Choroid plexus epithelial cell (primary cell): ENCODE measurements around the gene NUDT21.
A peak's percentile ranks its signal among the peaks of the same experiment; 100 is the strongest.
"Not testable (repeated sequence)": the region's sequence is repeated elsewhere in the genome, so short reads cannot be mapped to it uniquely, and the experiment has no call there.

Experiments
- DNase-seq: peaks from one replicate; pipeline ENCODE4 v3.0.0-alpha.2; 2010; ENCODE audit warnings: low read depth
- H3K4me3 ChIP-seq: 2 replicates; pipeline ENCODE4 v1.5.1; 2011; ENCODE audit warnings: low read depth, mild to moderate bottlenecking, control low read depth, low read length, moderate library complexity
- TF ChIP-seq, protein P1 (sequence below): conservative IDR thresholded peaks from 2 replicates; pipeline ENCODE4 v1.5.1; 2011; ENCODE audit warnings: low read depth, mild to moderate bottlenecking, control low read depth, inconsistent platforms, low read length, moderate library complexity

NUDT21 gene

DNA sequence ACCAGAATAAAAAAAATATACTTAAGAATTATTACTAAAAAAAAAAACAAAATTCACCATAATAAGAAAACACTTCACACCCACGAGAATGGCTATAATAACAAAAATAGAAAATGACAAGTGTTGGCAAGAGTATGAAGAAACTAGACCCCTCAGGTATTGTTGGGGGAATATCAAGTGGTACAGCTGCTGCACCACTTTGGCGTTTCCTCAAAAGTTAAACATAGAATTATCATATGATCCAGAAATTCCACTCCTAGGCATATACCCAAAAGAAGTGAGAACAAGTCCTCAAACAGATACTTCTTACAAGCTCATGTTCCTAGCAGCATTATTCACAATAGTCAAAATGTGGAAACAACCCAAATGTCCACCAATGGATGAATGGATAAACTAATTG lies 52.1 kb downstream of the NUDT21 start:
- no peak overlapping the region for H3K4me3 ChIP-seq
- DNase-seq: no peak
- TF ChIP-seq, protein P1, sequence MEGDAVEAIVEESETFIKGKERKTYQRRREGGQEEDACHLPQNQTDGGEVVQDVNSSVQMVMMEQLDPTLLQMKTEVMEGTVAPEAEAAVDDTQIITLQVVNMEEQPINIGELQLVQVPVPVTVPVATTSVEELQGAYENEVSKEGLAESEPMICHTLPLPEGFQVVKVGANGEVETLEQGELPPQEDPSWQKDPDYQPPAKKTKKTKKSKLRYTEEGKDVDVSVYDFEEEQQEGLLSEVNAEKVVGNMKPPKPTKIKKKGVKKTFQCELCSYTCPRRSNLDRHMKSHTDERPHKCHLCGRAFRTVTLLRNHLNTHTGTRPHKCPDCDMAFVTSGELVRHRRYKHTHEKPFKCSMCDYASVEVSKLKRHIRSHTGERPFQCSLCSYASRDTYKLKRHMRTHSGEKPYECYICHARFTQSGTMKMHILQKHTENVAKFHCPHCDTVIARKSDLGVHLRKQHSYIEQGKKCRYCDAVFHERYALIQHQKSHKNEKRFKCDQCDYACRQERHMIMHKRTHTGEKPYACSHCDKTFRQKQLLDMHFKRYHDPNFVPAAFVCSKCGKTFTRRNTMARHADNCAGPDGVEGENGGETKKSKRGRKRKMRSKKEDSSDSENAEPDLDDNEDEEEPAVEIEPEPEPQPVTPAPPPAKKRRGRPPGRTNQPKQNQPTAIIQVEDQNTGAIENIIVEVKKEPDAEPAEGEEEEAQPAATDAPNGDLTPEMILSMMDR: no peak

GRCh38 chr16:56396724-56397123 lies 54.4 kb downstream of the NUDT21 start:
- H3K4me3 ChIP-seq: not testable (repeated sequence)

DNA sequence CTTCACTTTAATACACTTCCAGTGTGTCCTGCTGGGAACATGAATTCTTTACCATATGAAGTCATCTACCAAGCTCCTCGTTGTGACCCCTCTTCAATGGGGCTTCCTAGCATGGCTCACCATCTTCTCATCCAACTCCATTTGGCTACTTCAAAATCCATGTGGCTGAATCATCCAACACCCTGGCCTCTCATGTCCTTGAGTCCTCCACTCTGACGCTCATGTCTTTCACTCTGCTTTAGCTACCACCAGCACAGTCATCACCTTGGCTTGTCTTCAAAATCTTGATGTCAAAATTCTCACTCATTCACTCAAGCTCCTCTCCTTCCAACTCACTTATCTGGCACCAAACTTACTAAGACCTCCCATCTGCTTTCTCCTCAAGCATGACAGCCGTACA lies 61.6 kb downstream of the NUDT21 start:
- DNase-seq: peak; percentile 97
- no peak overlapping the region for H3K4me3 ChIP-seq
- TF ChIP-seq, protein P1: no peak

More at GRCh38 chr16:56396724-56397123, 54.4 kb downstream of the NUDT21 start:
- not testable (repeated sequence) for DNase-seq

DNA sequence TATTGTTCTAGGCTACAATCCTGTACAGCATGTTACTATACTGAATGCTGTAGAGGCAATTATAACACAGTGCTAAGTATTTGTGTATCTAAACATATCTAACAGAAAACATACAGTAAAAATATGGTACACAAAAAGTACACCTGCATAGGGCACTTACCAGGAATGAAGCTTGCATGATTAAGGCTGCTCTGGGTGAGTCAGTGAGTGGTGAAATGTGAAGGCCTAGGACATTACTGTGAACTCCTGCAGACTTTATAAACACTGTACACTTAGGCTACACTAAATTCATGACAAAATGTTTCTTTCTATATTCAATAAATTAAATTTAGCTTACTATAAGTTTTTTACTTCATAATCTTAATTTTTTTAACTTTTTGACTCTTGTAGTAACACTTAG lies 62.9 kb downstream of the NUDT21 start:
- DNase-seq: peak; percentile 64
- no peak overlapping the region for H3K4me3 ChIP-seq
- TF ChIP-seq, protein P1: no peak

DNA sequence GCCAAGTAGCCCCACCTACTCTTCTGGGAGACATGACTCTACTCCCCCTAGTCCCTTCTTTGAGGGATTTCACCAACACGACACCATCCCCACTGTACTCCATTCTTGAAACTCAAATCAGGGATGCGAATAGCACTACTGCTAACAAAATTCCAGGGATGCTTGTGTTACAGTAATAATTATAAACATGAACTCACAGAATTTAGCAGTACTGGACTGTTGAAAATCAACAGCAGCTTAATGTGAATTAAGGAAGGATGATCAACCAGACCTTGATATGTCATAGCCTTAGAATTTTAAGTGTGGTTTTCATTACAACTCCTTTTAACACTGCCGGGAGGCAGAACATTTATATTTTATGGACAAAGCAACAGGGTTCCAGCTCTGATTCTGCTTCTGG lies 63.7 kb downstream of the NUDT21 start:
- TF ChIP-seq, protein P1: no peak
- no peak for DNase-seq
- no peak overlapping the region for H3K4me3 ChIP-seq

DNA sequence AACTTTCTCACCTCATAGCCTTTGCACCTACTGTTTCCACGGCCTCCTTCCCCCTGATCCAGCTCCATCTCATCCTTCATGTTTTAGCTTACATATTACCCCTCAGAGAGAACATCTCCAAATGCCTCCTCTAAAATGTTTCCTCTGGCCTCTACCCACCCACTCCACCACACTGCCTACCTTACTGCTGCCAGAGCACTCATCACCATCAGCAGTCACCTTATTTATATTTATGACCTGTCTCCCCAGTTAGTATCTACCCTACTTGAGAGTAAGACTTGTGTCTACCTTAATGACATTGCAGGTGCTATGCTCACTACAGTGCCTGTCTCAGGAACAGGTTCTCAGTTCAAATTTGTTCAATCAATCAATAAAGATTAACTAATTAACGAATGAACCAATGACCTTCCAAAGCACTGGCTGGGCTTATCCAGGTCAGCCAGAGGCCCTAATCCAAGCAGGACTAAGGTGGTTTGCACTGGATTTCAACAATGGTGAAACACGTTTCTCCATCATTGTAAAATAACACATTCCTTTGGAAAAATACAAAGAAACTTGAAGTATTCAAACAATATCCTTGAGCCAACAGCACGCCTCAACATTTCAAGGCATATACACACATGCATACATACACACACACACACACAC lies 66.9 kb downstream of the NUDT21 start:
- DNase-seq: no peak
- H3K4me3 ChIP-seq: no peak overlapping the region
- TF ChIP-seq, protein P1: no peak

DNA sequence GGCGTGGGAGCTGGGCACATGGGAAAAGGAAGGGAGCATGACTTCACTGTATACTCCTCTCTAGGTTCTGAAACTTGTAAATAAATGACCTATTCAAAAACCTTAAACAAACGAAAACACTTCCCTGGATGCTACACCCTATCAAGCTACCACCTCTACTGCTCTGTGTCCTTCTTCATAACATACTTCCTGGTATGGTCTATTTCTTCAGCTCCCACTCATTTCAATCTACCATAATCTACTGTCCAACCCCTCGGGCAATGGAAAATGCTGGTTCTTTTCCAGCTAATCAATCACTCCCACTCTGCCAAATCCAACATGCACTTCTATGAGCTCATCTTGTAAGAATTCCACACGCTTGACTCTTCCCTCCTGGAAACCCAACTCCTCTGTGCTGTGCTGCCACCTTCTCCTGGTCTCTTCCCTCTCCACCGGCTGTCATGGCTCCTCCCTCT lies 68.2 kb downstream of the NUDT21 start:
- TF ChIP-seq, protein P1: no peak
- DNase-seq: no peak
- H3K4me3 ChIP-seq: no peak overlapping the region
